Endothelial cell of umbilical vein (primary cell): ENCODE data around the gene SYCE1. TPM values are rescaled to one million over a fixed set of nuclear protein-coding genes. Genes with fewer than 3 reads are reported as not detected.
"Not testable (repeated sequence)": the region's sequence is repeated elsewhere in the genome, so short reads cannot be mapped to it uniquely, and the experiment has no call there.

Source experiments
- BruUV-seq: library from RNA; stranded (reverse); fragments of 400-500 nt; replicated peaks from 2 replicates; lab custom pipeline; 2021; lab: Mats Ljungman, UMichigan
- CTCF ChIA-PET: fragments of 300-600, 350-600 bp; sonication (Branson Sonifier 250); formaldehyde crosslinking; loops from one replicate; lab custom pipeline; 2021; ENCODE audit warnings: antibody characterized with exemption, inconsistent platforms; lab: Charles Lee
- POLR2A ChIA-PET: fragments of 300-600, 350-600 bp; sonication (Branson Sonifier 250); formaldehyde crosslinking; loops from one replicate; lab custom pipeline; 2021; ENCODE audit warnings: antibody characterized with exemption, inconsistent platforms; lab: Charles Lee
- DNase-seq: peaks from one replicate; pipeline ENCODE4 v3.0.0-alpha.2; 2011; ENCODE audit warnings: low read depth, low spot score
- FAIRE-seq: peaks from 2 replicates; lab custom pipeline; 2011; peaks lifted over from hg19 to GRCh38; lab: Jason Lieb, UNC
- H2AFZ ChIP-seq: 2 replicates; pipeline ENCODE4 v1.6.0; 2012; ENCODE audit warnings: low read depth, low read length, control low read depth, inconsistent platforms
- H3K27ac ChIP-seq: 2 replicates; pipeline ENCODE4 v1.5.1; 2011; ENCODE audit warnings: low read depth, mild to moderate bottlenecking, control low read depth, low read length, moderate library complexity; ENCODE audit not compliant: insufficient read depth
- H3K27me3 ChIP-seq, 2 experiments: 2 replicates each; pipeline versions ENCODE4 v1.6.0 to v1.6.1; 2011; ENCODE audit warnings: low read length in 2 of 2, mixed read lengths in 1 of 2; ENCODE audit not compliant: control insufficient read depth in 2 of 2, insufficient read depth in 2 of 2
- H3K36me3 ChIP-seq, 2 experiments: 2 replicates in 1 of 2; 3 replicates in 1 of 2; pipeline ENCODE4 v1.5.1; 2011; ENCODE audit warnings: low read length in 2 of 2, mild to moderate bottlenecking in 1 of 2, moderate library complexity in 1 of 2; ENCODE audit not compliant: control insufficient read depth in 2 of 2, insufficient read depth in 2 of 2; ENCODE audit errors: extremely low read depth in 1 of 2
- H3K4me1 ChIP-seq: 3 replicates; pipeline ENCODE4 v1.5.1; 2011; ENCODE audit warnings: mild to moderate bottlenecking, low read length; ENCODE audit not compliant: control insufficient read depth, insufficient read depth; ENCODE audit errors: extremely low read depth
- H3K4me2 ChIP-seq: 2 replicates; pipeline ENCODE4 v1.6.1; 2011; ENCODE audit warnings: low read length, control low read depth, mixed read lengths; ENCODE audit not compliant: insufficient read depth
- H3K4me3 ChIP-seq, 3 experiments: fragments of 200-600 bp in 1 of 3; sonication (generic), shearing (Covaris generic) in 1 of 3; replicated peaks in 1 of 3; 2 replicates each; pipeline ENCODE4 v1.5.1; 2011 to 2016; ENCODE audit warnings: control low read depth in 3 of 3, low read length in 3 of 3, mild to moderate bottlenecking in 2 of 3, inconsistent platforms in 1 of 3, low read depth in 1 of 3, moderate library complexity in 1 of 3; ENCODE audit not compliant: insufficient read depth in 1 of 3
- H3K79me2 ChIP-seq: 2 replicates; pipeline ENCODE4 v1.6.0; 2012; ENCODE audit warnings: low read length, inconsistent platforms; ENCODE audit not compliant: control insufficient read depth, insufficient read depth
- H3K9ac ChIP-seq: replicated peaks from 2 replicates; pipeline ENCODE3; 2011; ENCODE audit warnings: low read length, control low read depth; ENCODE audit not compliant: insufficient read depth; ENCODE audit errors: extremely low read depth
- H3K9me1 ChIP-seq: replicated peaks from 3 replicates; pipeline ENCODE4 v1.6.0; 2011; ENCODE audit warnings: mild to moderate bottlenecking, low read length; ENCODE audit not compliant: control insufficient read depth, insufficient read depth; ENCODE audit errors: extremely low read depth
- H3K9me3 ChIP-seq: replicated peaks from 2 replicates; pipeline ENCODE4 v1.5.1; 2012; ENCODE audit warnings: low read length, inconsistent platforms; ENCODE audit not compliant: control insufficient read depth, insufficient read depth
- H4K20me1 ChIP-seq: replicated peaks from 2 replicates; pipeline ENCODE3; 2011; ENCODE audit warnings: mild to moderate bottlenecking, low read length; ENCODE audit not compliant: control insufficient read depth, insufficient read depth; ENCODE audit errors: extremely low read depth
- CTCF ChIP-seq, 2 donors: IDR thresholded peaks; 1 replicate in 1 of 2; 2 replicates in 1 of 2; pipeline ENCODE4 v1.5.1; 2011; ENCODE audit warnings: low read length in 2 of 2, mild to moderate bottlenecking in 2 of 2, moderate library complexity in 2 of 2, control low read depth in 1 of 2, inconsistent platforms in 1 of 2, low read depth in 1 of 2; ENCODE audit not compliant: insufficient read depth in 1 of 2; ENCODE audit errors: extremely low read depth in 1 of 2
- EZH2 ChIP-seq: IDR thresholded peaks from 2 replicates; pipeline ENCODE4 v1.6.1; 2012; ENCODE audit warnings: borderline replicate concordance, low read depth, mild to moderate bottlenecking, moderate library complexity, low read length, inconsistent platforms; ENCODE audit not compliant: severe bottlenecking
- FOS ChIP-seq: IDR thresholded peaks from 2 replicates; pipeline ENCODE4 v1.6.1; 2011; ENCODE audit warnings: mild to moderate bottlenecking, low read length, moderate library complexity, borderline replicate concordance; ENCODE audit not compliant: insufficient read depth
- GATA2 ChIP-seq: IDR thresholded peaks from 2 replicates; pipeline ENCODE4 v1.7.0; 2011; ENCODE audit warnings: low read depth, mild to moderate bottlenecking, moderate library complexity, mixed read lengths, low read length; ENCODE audit not compliant: insufficient read length, insufficient read depth
- JUN ChIP-seq: IDR thresholded peaks from 2 replicates; pipeline ENCODE4 v1.6.1; 2011; ENCODE audit warnings: borderline replicate concordance, low read depth; ENCODE audit not compliant: insufficient read length, insufficient read depth
- MAX ChIP-seq: IDR thresholded peaks from 2 replicates; pipeline ENCODE4 v1.6.1; 2011; ENCODE audit not compliant: insufficient read depth, insufficient read length
- MYC ChIP-seq: IDR thresholded peaks from one replicate; pipeline ENCODE4 v1.6.1; 2011; ENCODE audit warnings: mild to moderate bottlenecking, low read depth, low read length
- POLR2A ChIP-seq: IDR thresholded peaks from 2 replicates; pipeline ENCODE4 v1.6.1; 2012; ENCODE audit warnings: low read depth, mild to moderate bottlenecking, control low read depth, low read length
- POLR2AphosphoS5 ChIP-seq: IDR thresholded peaks from 2 replicates; pipeline ENCODE4 v1.6.1; 2012; ENCODE audit warnings: low read depth, mild to moderate bottlenecking, control low read depth, low read length, moderate library complexity; ENCODE audit not compliant: insufficient read depth
- dilution Hi-C: fragments of 300-500 bp; cut with MboI; formaldehyde crosslinking; loops from one replicate; pipeline ENCODE4 v1.15.0; 2019; ENCODE audit warnings: low sequenced_read_pairs; ENCODE audit not compliant: extremely low pct_ligation_motif_present
- intact Hi-C: fragments of 100-400 bp; cut with micrococcal nuclease; formaldehyde crosslinking; loops from one replicate; pipeline ENCODE4 v1.10.0; 2022
- polyA plus RNA-seq, 4 experiments: library from polyadenylated mRNA; depleted of rRNA in 3 of 4; stranded (reverse) in 3 of 4; unstranded in 1 of 4; fragments of >200 nt; gene quantifications; 2 replicates each; pipeline versions ENCODE4 v1.2.1 to v1.2.3, GENCODE V29; 2011 to 2012; ENCODE audit warnings: missing spikeins in 1 of 4
- total RNA-seq: library from RNA; stranded (reverse); gene quantifications from 2 replicates; pipeline ENCODE4 v1.2.3, GENCODE V29; 2021

The SYCE1 gene
- total and polyA plus RNA-seq, 2 donors (not counting 3 experiments of a cell fraction or from before 2014, with no cell fraction given) = not detected

GRCh38 chr10:133544506-133544905, 20.9 kb downstream of the SYCE1 start:
- dilution Hi-C loops (no loop called here), intact Hi-C loops (no loop called here)
- TF ChIP-seq MYC (no peak), MAX (no peak), FOS (no peak), EZH2 (no peak), CTCF (IDR thresholded peaks at IDR 0.05; ENCODE audit: extremely low read depth in 1 of 2, insufficient read depth in 1 of 2, low read depth in 1 of 2, low read length in 2 of 2) (no peak), POLR2AphosphoS5 (no peak), GATA2 (no peak), JUN (no peak), POLR2A (no peak)
- DNase-seq (no peak), FAIRE-seq (no peak)
- ChIA-PET POLR2A (no interaction called here), CTCF (no interaction called here)
- H3K36me3 ChIP-seq = no peaks in the 10 kb centered on the region
- no peaks in the 10 kb centered on the region for H3K9me1 ChIP-seq
- no TSS peak for BruUV-seq
- H3K4me1 ChIP-seq = no peaks in the 10 kb centered on the region
- H3K79me2 ChIP-seq = no peaks in the 10 kb centered on the region
- peaks cover 9% of the 10 kb centered on the region for H3K9me3 ChIP-seq
- no peak overlapping the region for H3K27ac ChIP-seq
- no peaks in the 10 kb centered on the region for H3K27me3 ChIP-seq
- no peak overlapping the region for H3K9ac ChIP-seq
- no peak overlapping the region for H3K4me3 ChIP-seq
- no peak overlapping the region for H2AFZ ChIP-seq
- H3K4me2 ChIP-seq = no peak overlapping the region
- no peaks in the 10 kb centered on the region for H4K20me1 ChIP-seq

- BruUV-seq, H3K9me3 ChIP-seq, H3K4me2 ChIP-seq, dilution Hi-C loops, H3K4me1 ChIP-seq, H3K79me2 ChIP-seq, H4K20me1 ChIP-seq, H3K9ac ChIP-seq, H3K9me1 ChIP-seq, intact Hi-C loops, DNase-seq, H3K27me3 ChIP-seq, CTCF ChIA-PET, POLR2A ChIA-PET, FAIRE-seq, H2AFZ ChIP-seq, H3K27ac ChIP-seq, H3K4me3 ChIP-seq, H3K36me3 ChIP-seq: not testable (repeated sequence)
Observed at GRCh38 chr10:133541441-133541975, 23.9 kb downstream of the SYCE1 start.
